Karpas-422 (cell line): ENCODE results near the gene FRMD3. TPM values are rescaled to one million over a fixed set of nuclear protein-coding genes. Genes with fewer than 3 reads are reported as not detected.
A peak's percentile ranks its signal among the peaks of the same experiment; 100 is the strongest.

Experiments
- DNase-seq: peaks from one replicate; pipeline ENCODE4 v3.0.0-alpha.2; 2015
- H2AFZ ChIP-seq: fragments of 200-600 bp; sonication (generic); 2 replicates; pipeline ENCODE4 v1.6.1; 2014; ENCODE audit warnings: antibody characterized with exemption, low read length, mixed read lengths
- H3K27ac ChIP-seq: fragments of 200-600 bp; sonication (generic); 2 replicates; pipeline ENCODE4 v1.5.1; 2014; ENCODE audit warnings: mild to moderate bottlenecking, low read length, moderate library complexity
- H3K27me3 ChIP-seq: fragments of 200-600 bp; sonication (generic); 2 replicates; pipeline ENCODE4 v1.6.1; 2014; ENCODE audit warnings: low read length, mixed read lengths
- H3K36me3 ChIP-seq: fragments of 200-600 bp; sonication (generic); 2 replicates; pipeline ENCODE4 v1.6.1; 2014; ENCODE audit warnings: low read length, mixed read lengths; ENCODE audit not compliant: insufficient read depth
- H3K4me1 ChIP-seq: fragments of 200-600 bp; sonication (generic); 2 replicates; pipeline ENCODE4 v1.6.1; 2014; ENCODE audit warnings: mild to moderate bottlenecking, low read length, mixed read lengths
- H3K4me2 ChIP-seq: fragments of 200-600 bp; sonication (generic); 2 replicates; pipeline ENCODE4 v1.6.1; 2014; ENCODE audit warnings: low read length, low read depth, mild to moderate bottlenecking; ENCODE audit not compliant: poor library complexity, severe bottlenecking
- H3K4me3 ChIP-seq: fragments of 200-600 bp; sonication (generic); 2 replicates; pipeline ENCODE4 v1.5.1; 2014; ENCODE audit warnings: mild to moderate bottlenecking, antibody characterized with exemption, low read length, mixed read lengths
- H3K79me2 ChIP-seq: fragments of 200-600 bp; sonication (generic); 2 replicates; pipeline ENCODE4 v1.6.1; 2014; ENCODE audit warnings: mild to moderate bottlenecking, low read length, mixed read lengths
- H3K9ac ChIP-seq: fragments of 200-600 bp; sonication (generic); 2 replicates; pipeline ENCODE4 v1.6.0; 2014; ENCODE audit warnings: low read length
- H3K9me2 ChIP-seq: fragments of 200-600 bp; sonication (generic), shearing (Covaris generic); replicated peaks from 2 replicates; pipeline ENCODE4 v1.6.0; 2014; ENCODE audit warnings: mild to moderate bottlenecking, low read length, moderate library complexity; ENCODE audit not compliant: insufficient read depth
- H3K9me3 ChIP-seq: fragments of 300-700, 200-600 bp; sonication (generic); 2 replicates; pipeline ENCODE4 v1.6.1; 2014; ENCODE audit warnings: low read length, mixed read lengths
- H4K20me1 ChIP-seq: fragments of 200-600 bp; sonication (generic); 2 replicates; pipeline ENCODE4 v1.6.1; 2014; ENCODE audit warnings: mild to moderate bottlenecking, antibody characterized with exemption, low read length, low read depth; ENCODE audit not compliant: insufficient read depth
- total RNA-seq: library from RNA; depleted of rRNA; stranded (reverse); fragments of >200 nt; shearing (Covaris generic); gene quantifications from 2 replicates; pipeline ENCODE4 v1.2.3, GENCODE V29; 2014; ENCODE audit warnings: low replicate concordance

FRMD3 gene
- total RNA-seq, 1 experiment from 2014 or later: not detected

GRCh38 chr9:83563360-83563759, 25.2 kb upstream of the FRMD3 start:
- DNase-seq: no peak
- H3K9me3 ChIP-seq: no peaks in the 10 kb centered on the region
- no peak overlapping the region for H3K4me2 ChIP-seq
- no peaks in the 10 kb centered on the region for H3K27me3 ChIP-seq
- H3K79me2 ChIP-seq: no peaks in the 10 kb centered on the region
- no peaks in the 10 kb centered on the region for H3K9me2 ChIP-seq
- no peak overlapping the region for H3K27ac ChIP-seq
- H3K4me1 ChIP-seq: no peaks in the 10 kb centered on the region
- H3K36me3 ChIP-seq: no peaks in the 10 kb centered on the region
- no peak overlapping the region for H3K4me3 ChIP-seq
- H2AFZ ChIP-seq: no peak overlapping the region
- no peaks in the 10 kb centered on the region for H4K20me1 ChIP-seq
- no peak overlapping the region for H3K9ac ChIP-seq

- Histone ChIP-seq H4K20me1 (no peaks in the 10 kb centered on the region), H2AFZ (no peak overlapping the region), H3K9me3 (no peaks in the 10 kb centered on the region), H3K9ac (no peak overlapping the region), H3K27ac (no peak overlapping the region), H3K79me2 (no peaks in the 10 kb centered on the region), H3K4me1 (no peaks in the 10 kb centered on the region), H3K9me2 (no peaks in the 10 kb centered on the region; the same call in 1 of the 2 replicates), H3K27me3 (no peaks in the 10 kb centered on the region), H3K4me3 (no peak overlapping the region), H3K36me3 (no peaks in the 10 kb centered on the region), H3K4me2 (no peak overlapping the region)
- no peak for DNase-seq
Observed at GRCh38 chr9:83560169-83560826, 22.1 kb upstream of the FRMD3 start.

GRCh38 chr9:83557771-83558170, 19.6 kb upstream of the FRMD3 start:
- DNase-seq: no peak
- Histone ChIP-seq H3K9me3 (no peaks in the 10 kb centered on the region), H3K27ac (no peak overlapping the region)

GRCh38 chr9:83557317-83557716, 19.1 kb upstream of the FRMD3 start:
- Histone ChIP-seq H3K27me3 (no peaks in the 10 kb centered on the region), H3K9me3 (no peaks in the 10 kb centered on the region), H3K9me2 (no peaks in the 10 kb centered on the region; the same call in 1 of the 2 replicates), H3K27ac (no peak overlapping the region), H3K4me1 (no peaks in the 10 kb centered on the region), H3K79me2 (no peaks in the 10 kb centered on the region), H3K4me3 (no peak overlapping the region), H3K9ac (no peak overlapping the region), H3K4me2 (no peak overlapping the region), H4K20me1 (no peaks in the 10 kb centered on the region), H2AFZ (no peak overlapping the region), H3K36me3 (no peaks in the 10 kb centered on the region)
- no peak for DNase-seq

More at GRCh38 chr9:83557771-83558170, 19.6 kb upstream of the FRMD3 start:
- Histone ChIP-seq H3K9me2 (no peaks in the 10 kb centered on the region; the same call in 1 of the 2 replicates), H3K9ac (no peak overlapping the region), H3K4me2 (no peak overlapping the region), H2AFZ (no peak overlapping the region), H3K4me1 (no peaks in the 10 kb centered on the region), H3K36me3 (no peaks in the 10 kb centered on the region), H4K20me1 (no peaks in the 10 kb centered on the region), H3K79me2 (no peaks in the 10 kb centered on the region), H3K27me3 (no peaks in the 10 kb centered on the region), H3K4me3 (no peak overlapping the region)

- Histone ChIP-seq H3K36me3 (no peaks in the 10 kb centered on the region), H3K9ac (no peak overlapping the region), H3K4me2 (no peak overlapping the region), H3K79me2 (no peaks in the 10 kb centered on the region), H3K27ac (no peak overlapping the region), H4K20me1 (no peaks in the 10 kb centered on the region), H3K27me3 (no peaks in the 10 kb centered on the region), H2AFZ (no peak overlapping the region), H3K4me1 (no peaks in the 10 kb centered on the region), H3K9me2 (no peaks in the 10 kb centered on the region; the same call in 1 of the 2 replicates), H3K9me3 (no peaks in the 10 kb centered on the region), H3K4me3 (no peak overlapping the region)
- DNase-seq: no peak
Observed at GRCh38 chr9:83554278-83554677, 16.1 kb upstream of the FRMD3 start.

GRCh38 chr9:83544002-83544698, 5.9 kb upstream of the FRMD3 start:
- Histone ChIP-seq H3K4me3 (no peak overlapping the region), H3K9me2 (no peaks in the 10 kb centered on the region), H3K9me3 (no peaks in the 10 kb centered on the region), H3K27ac (no peak overlapping the region), H3K4me1 (no peaks in the 10 kb centered on the region), H3K9ac (no peak overlapping the region), H3K4me2 (no peak overlapping the region), H3K79me2 (no peaks in the 10 kb centered on the region), H3K27me3 (no peaks in the 10 kb centered on the region), H2AFZ (no peak overlapping the region), H3K36me3 (no peaks in the 10 kb centered on the region), H4K20me1 (no peaks in the 10 kb centered on the region)
- DNase-seq: peak; percentile 81

- Histone ChIP-seq H3K9me2 (no peaks in the 10 kb centered on the region), H3K27me3 (no peaks in the 10 kb centered on the region), H2AFZ (no peak overlapping the region), H3K4me2 (no peak overlapping the region), H4K20me1 (no peaks in the 10 kb centered on the region), H3K4me1 (no peaks in the 10 kb centered on the region), H3K36me3 (no peaks in the 10 kb centered on the region), H3K27ac (no peak overlapping the region), H3K79me2 (no peaks in the 10 kb centered on the region), H3K9ac (no peak overlapping the region), H3K9me3 (no peaks in the 10 kb centered on the region), H3K4me3 (no peak overlapping the region)
- DNase-seq: no peak
Observed at GRCh38 chr9:83538890-83539238, 663 bp upstream of the FRMD3 start.

GRCh38 chr9:83537331-83538171, 650 bp downstream of the FRMD3 start:
- no peak overlapping the region for H2AFZ ChIP-seq
- no peaks in the 10 kb centered on the region for H3K9me2 ChIP-seq
- no peaks in the 10 kb centered on the region for H4K20me1 ChIP-seq
- H3K4me3 ChIP-seq: no peak overlapping the region
- no peaks in the 10 kb centered on the region for H3K9me3 ChIP-seq
- DNase-seq: no peak
- H3K36me3 ChIP-seq: no peaks in the 10 kb centered on the region
- H3K4me1 ChIP-seq: no peaks in the 10 kb centered on the region
- H3K27ac ChIP-seq: no peak overlapping the region
- no peak overlapping the region for H3K4me2 ChIP-seq
- H3K9ac ChIP-seq: no peak overlapping the region
- H3K27me3 ChIP-seq: no peaks in the 10 kb centered on the region
- H3K79me2 ChIP-seq: no peaks in the 10 kb centered on the region
